GM03348 (cell line): ENCODE measurements around the gene PKN2.
"Not testable (repeated sequence)": the region's sequence is repeated elsewhere in the genome, so short reads cannot be mapped to it uniquely, and the experiment has no call there.

Experiments used
- DNase-seq: peaks from one replicate; pipeline ENCODE4 v3.0.0; 2012; ENCODE audit warnings: low spot score

Gene PKN2

GRCh38 chr1:88880717-88881116 lies 196.6 kb downstream of the PKN2 start:
- not testable (repeated sequence) for DNase-seq

DNA sequence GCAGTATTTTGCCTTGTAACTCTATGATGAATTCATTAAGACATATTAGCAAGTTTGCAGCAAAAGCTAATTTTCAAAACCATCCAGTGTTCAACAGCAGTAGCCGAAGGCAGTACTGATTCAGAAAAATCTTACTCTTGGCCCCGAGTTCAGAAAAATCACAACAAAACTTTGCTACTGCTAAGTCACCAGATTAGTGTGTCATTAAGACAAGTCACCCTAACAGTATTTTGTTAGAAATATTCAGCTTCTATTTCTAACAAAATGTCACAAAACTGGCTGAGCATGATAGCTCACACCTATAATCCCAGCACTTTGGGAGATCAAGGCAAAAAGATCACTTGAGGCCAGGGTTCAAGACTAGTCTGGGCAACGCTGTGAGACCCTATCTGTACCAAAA lies 199.1 kb downstream of the PKN2 start:
- no peak for DNase-seq
